Endodermal cell (in vitro differentiated cells): ENCODE results near the gene MPP1. TPM values are rescaled to one million over a fixed set of nuclear protein-coding genes. Genes with fewer than 3 reads are reported as not detected.
"Not testable (repeated sequence)": the region's sequence is repeated elsewhere in the genome, so short reads cannot be mapped to it uniquely, and the experiment has no call there.

ENCODE experiments used
- DNase-seq: peaks from one replicate; pipeline ENCODE4 v3.0.0-alpha.2; 2017
- H3K27ac ChIP-seq: 2 replicates; pipeline ENCODE4 v1.5.1; 2013; ENCODE audit warnings: mild to moderate bottlenecking, low read depth, low read length, moderate library complexity
- H3K27me3 ChIP-seq: 2 replicates; pipeline ENCODE4 v1.6.1; 2013; ENCODE audit warnings: mild to moderate bottlenecking, low read length, moderate library complexity; ENCODE audit not compliant: insufficient read depth, control insufficient read depth, poor library complexity, severe bottlenecking
- H3K36me3 ChIP-seq: 2 replicates; pipeline ENCODE4 v1.7.0; 2013; ENCODE audit warnings: mild to moderate bottlenecking, low read length, moderate library complexity; ENCODE audit not compliant: control insufficient read depth, insufficient read depth
- H3K4me1 ChIP-seq: one replicate; pipeline ENCODE4 v1.7.0; 2013; ENCODE audit warnings: low read length; ENCODE audit not compliant: control insufficient read depth, insufficient read depth
- H3K4me3 ChIP-seq: 2 replicates; pipeline ENCODE4 v1.5.1; 2013; ENCODE audit warnings: mild to moderate bottlenecking, low read length, moderate library complexity
- H3K9ac ChIP-seq: 2 replicates; pipeline ENCODE4 v1.6.1; 2013; ENCODE audit warnings: mild to moderate bottlenecking, low read length, moderate library complexity; ENCODE audit not compliant: poor library complexity, severe bottlenecking; ENCODE audit errors: extremely low read depth
- H3K9me3 ChIP-seq: 2 replicates; pipeline ENCODE4 v1.6.1; 2013; ENCODE audit warnings: mild to moderate bottlenecking, low read length, moderate library complexity; ENCODE audit not compliant: control insufficient read depth
- H3K27ac Mint-ChIP-seq: 2 replicates; pipeline ENCODE4 v1.8.0; 2020; ENCODE audit warnings: mixed read lengths
- H3K27me3 Mint-ChIP-seq: 2 replicates; pipeline ENCODE4 v1.8.0; 2021; ENCODE audit warnings: mild to moderate bottlenecking, mixed read lengths; ENCODE audit not compliant: insufficient read depth
- H3K36me3 Mint-ChIP-seq: 2 replicates; pipeline ENCODE4 v1.8.0; 2020; ENCODE audit warnings: low read depth, mixed read lengths
- H3K4me1 Mint-ChIP-seq: 2 replicates; pipeline ENCODE4 v1.8.0; 2020; ENCODE audit warnings: mixed read lengths
- H3K4me3 Mint-ChIP-seq: 2 replicates; pipeline ENCODE4 v1.8.0; 2020; ENCODE audit warnings: mild to moderate bottlenecking, moderate library complexity, mixed read lengths
- H3K9me3 Mint-ChIP-seq: 2 replicates; pipeline ENCODE4 v1.8.0; 2020; ENCODE audit warnings: mild to moderate bottlenecking, mixed read lengths
- CTCF ChIP-seq: fragments of 200-600 bp; sonication (generic); conservative IDR thresholded peaks from 2 replicates; pipeline ENCODE4 v1.5.0; 2021; ENCODE audit warnings: antibody characterized with exemption, mild to moderate bottlenecking
- WGBS, 2 experiments: methylation state at CpG; one replicate each; pipeline versions ENCODE4 v1.1.5 to v1.1.7; 2013; ENCODE audit warnings: missing lambda C conversion rate in 2 of 2, mixed read lengths in 1 of 2; ENCODE audit not compliant: insufficient coverage in 1 of 2, insufficient read length in 1 of 2; 5-methylcytosine and 5-hydroxymethylcytosine counted together
- total RNA-seq, 2 donors: library from RNA; stranded (reverse); fragmentation: NEBNext Ultra II Directional in 1 of 2; extraction: Animal tissue kit (Norgen Biotek cat#: 25700) in 1 of 2; gene quantifications; 2 replicates in 1 of 2; 3 replicates in 1 of 2; pipeline ENCODE4 v1.2.1, GENCODE V29; 2021

MPP1 gene
- total RNA-seq, 2 donors from 2014 or later, result 13.7 to 15.7 TPM

GRCh38 chrX:154827194-154828015 lies 22.1 kb upstream of the MPP1 start:
- no peaks in the 10 kb centered on the region for H3K36me3 ChIP-seq
- peaks cover 3% of the 10 kb centered on the region for H3K4me1 Mint-ChIP-seq

GRCh38 chrX:154825586-154825985 lies 20.3 kb upstream of the MPP1 start:
- peaks cover 46% of the 10 kb centered on the region for H3K9me3 Mint-ChIP-seq
- no CpG with 5 or more reads among the region's 3 CpGs for WGBS, 2 experiments
- not testable (repeated sequence) for H3K4me3 Mint-ChIP-seq, H3K27ac Mint-ChIP-seq, DNase-seq, H3K4me1 ChIP-seq, H3K36me3 ChIP-seq, H3K36me3 Mint-ChIP-seq, H3K9ac ChIP-seq, H3K4me3 ChIP-seq, H3K27ac ChIP-seq, H3K9me3 ChIP-seq, H3K27me3 Mint-ChIP-seq, H3K4me1 Mint-ChIP-seq, H3K27me3 ChIP-seq

More at GRCh38 chrX:154827194-154828015, 22.1 kb upstream of the MPP1 start:
- Histone ChIP-seq H3K4me3 (no peak overlapping the region), H3K27me3 (no peaks in the 10 kb centered on the region), H3K27ac (no peak overlapping the region), H3K4me1 (no peaks in the 10 kb centered on the region), H3K9me3 (no peaks in the 10 kb centered on the region), H3K9ac (no peak overlapping the region)
- WGBS, 2 experiments, result 87 to 100% methylated on average over 1 to 4 of the region's 4 CpGs
- H3K36me3 Mint-ChIP-seq, result no peaks in the 10 kb centered on the region
- H3K27me3 Mint-ChIP-seq, result no peaks in the 10 kb centered on the region
- TF ChIP-seq CTCF, result no peak
- DNase-seq, result no peak
- no peak overlapping the region for H3K27ac Mint-ChIP-seq
- no peak overlapping the region for H3K4me3 Mint-ChIP-seq
- H3K9me3 Mint-ChIP-seq, result peaks cover 36% of the 10 kb centered on the region

GRCh38 chrX:154824638-154825037 lies 19.4 kb upstream of the MPP1 start:
- DNase-seq, result no peak
- no peak overlapping the region for H3K4me3 ChIP-seq
- no peaks in the 10 kb centered on the region for H3K36me3 ChIP-seq
- Mint-ChIP-seq H3K9me3 (peaks cover 42% of the 10 kb centered on the region), H3K4me1 (peaks cover 6% of the 10 kb centered on the region), H3K27me3 (no peaks in the 10 kb centered on the region), H3K27ac (no peak overlapping the region), H3K36me3 (no peaks in the 10 kb centered on the region), H3K4me3 (no peak overlapping the region)
- TF ChIP-seq CTCF, result no peak
- no peak overlapping the region for H3K27ac ChIP-seq
- no peaks in the 10 kb centered on the region for H3K4me1 ChIP-seq
- H3K9me3 ChIP-seq, result no peaks in the 10 kb centered on the region
- WGBS, 2 experiments, result 85% methylated on average over 1 of the region's 1 CpG; no CpG with 5 or more reads in 1 of the 2 experiments
- H3K9ac ChIP-seq, result no peak overlapping the region
- no peaks in the 10 kb centered on the region for H3K27me3 ChIP-seq
